CD8-positive, alpha-beta memory T cell (primary cell): Measurements from ENCODE around the gene FBH1. TPM values are rescaled to one million over a fixed set of nuclear protein-coding genes. Genes with fewer than 3 reads are reported as not detected.
"Not testable (repeated sequence)": the region's sequence is repeated elsewhere in the genome, so short reads cannot be mapped to it uniquely, and the experiment has no call there.

ENCODE experiments used
- CTCF ChIA-PET: fragments of 350-600 bp; sonication (Branson Sonifier 250); formaldehyde crosslinking; loops from one replicate; lab custom pipeline; 2021; ENCODE audit warnings: antibody characterized with exemption; lab: Charles Lee
- POLR2A ChIA-PET: fragments of 350-600 bp; sonication (Branson Sonifier 250); formaldehyde crosslinking; loops from one replicate; lab custom pipeline; 2021; ENCODE audit warnings: antibody characterized with exemption; lab: Charles Lee
- DNase-seq, 5 donors: peaks; one replicate each; pipeline versions ENCODE4 v3.0.0 to v3.0.0-alpha.2; 2020 to 2022; ENCODE audit warnings: mixed read lengths in 1 of 5
- H3K27ac ChIP-seq: one replicate; pipeline ENCODE4 v1.7.0; 2013; ENCODE audit warnings: low read depth, mild to moderate bottlenecking, low read length, moderate library complexity
- H3K27me3 ChIP-seq: 2 replicates; pipeline ENCODE4 v1.7.0; 2013; ENCODE audit warnings: low read length, mild to moderate bottlenecking; ENCODE audit not compliant: insufficient read depth, poor library complexity, severe bottlenecking
- H3K36me3 ChIP-seq: 2 replicates; pipeline ENCODE4 v1.7.0; 2013; ENCODE audit warnings: mild to moderate bottlenecking, low read length, moderate library complexity; ENCODE audit not compliant: insufficient read depth
- H3K4me1 ChIP-seq: 2 replicates; pipeline ENCODE4 v1.7.0; 2013; ENCODE audit warnings: mild to moderate bottlenecking, low read length, moderate library complexity; ENCODE audit not compliant: insufficient read depth
- H3K4me3 ChIP-seq: 2 replicates; pipeline ENCODE4 v1.7.0; 2013; ENCODE audit warnings: mild to moderate bottlenecking, low read length
- H3K9me3 ChIP-seq: 2 replicates; pipeline ENCODE4 v1.7.0; 2013; ENCODE audit warnings: mild to moderate bottlenecking, low read length
- H3K27ac Mint-ChIP-seq, 8 donors: one replicate each; pipeline ENCODE4 v1.8.0; 2020 to 2021; ENCODE audit warnings: mixed read lengths in 8 of 8, mild to moderate bottlenecking in 6 of 8, inconsistent platforms in 3 of 8, moderate library complexity in 3 of 8
- H3K27me3 Mint-ChIP-seq, 2 donors: one replicate each; pipeline ENCODE4 v1.8.0; 2020 to 2021; ENCODE audit warnings: mixed read lengths in 2 of 2, mild to moderate bottlenecking in 1 of 2, moderate library complexity in 1 of 2
- H3K36me3 Mint-ChIP-seq, 3 donors: one replicate each; pipeline ENCODE4 v1.8.0; 2020 to 2021; ENCODE audit warnings: mixed read lengths in 3 of 3, inconsistent platforms in 1 of 3, mild to moderate bottlenecking in 1 of 3
- H3K4me1 Mint-ChIP-seq, 3 donors: one replicate each; pipeline ENCODE4 v1.8.0; 2020 to 2021; ENCODE audit warnings: mixed read lengths in 3 of 3, inconsistent platforms in 1 of 3, mild to moderate bottlenecking in 1 of 3
- H3K4me3 Mint-ChIP-seq, 7 donors: one replicate each; pipeline ENCODE4 v1.8.0; 2020 to 2021; ENCODE audit warnings: mixed read lengths in 7 of 7, mild to moderate bottlenecking in 6 of 7, moderate library complexity in 4 of 7, inconsistent platforms in 2 of 7
- H3K9me3 Mint-ChIP-seq, 5 donors: one replicate each; pipeline ENCODE4 v1.8.0; 2020 to 2022; ENCODE audit warnings: mixed read lengths in 5 of 5, mild to moderate bottlenecking in 3 of 5, moderate library complexity in 2 of 5, inconsistent platforms in 1 of 5
- polyA plus RNA-seq: library from polyadenylated mRNA; unstranded; fragments of 300-500 nt; fragmentation: Illumina TruSeq; gene quantifications from one replicate; pipeline ENCODE4 v1.2.3, GENCODE V29; 2021
- total RNA-seq, 2 experiments: library from RNA; stranded (reverse); gene quantifications; one replicate each; pipeline ENCODE4 v1.2.3, GENCODE V29; 2021

Gene FBH1
- total and polyA plus RNA-seq, 3 experiments from 2014 or later, result 58.7 to 82.2 (median 59.3) TPM

DNA sequence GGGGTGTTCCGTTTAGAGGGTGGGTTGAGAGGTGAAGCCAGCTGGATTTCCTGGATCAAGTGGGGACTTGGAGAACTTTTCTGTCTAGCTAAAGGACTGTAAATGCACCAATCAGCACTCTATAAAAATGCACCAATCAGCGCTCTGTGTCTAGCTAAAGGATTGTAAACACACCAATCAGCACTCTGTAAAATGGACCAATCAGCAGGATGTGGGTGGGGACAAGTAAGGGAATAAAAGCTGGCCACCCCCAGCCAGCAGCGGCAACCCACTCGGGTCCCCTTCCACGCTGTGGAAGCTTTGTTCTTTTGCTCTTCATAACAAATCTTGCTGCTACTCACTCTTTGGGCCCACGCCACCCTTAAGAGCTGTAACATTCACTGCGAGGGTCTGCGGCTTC, 21.7 kb upstream of the FBH1 start:
- H3K9me3 Mint-ChIP-seq, H3K27ac Mint-ChIP-seq, H3K27me3 ChIP-seq, H3K36me3 ChIP-seq, H3K4me1 Mint-ChIP-seq, H3K4me3 Mint-ChIP-seq, CTCF ChIA-PET, DNase-seq, H3K27me3 Mint-ChIP-seq, H3K9me3 ChIP-seq, H3K27ac ChIP-seq, H3K4me3 ChIP-seq, POLR2A ChIA-PET, H3K36me3 Mint-ChIP-seq, H3K4me1 ChIP-seq: not testable (repeated sequence)

DNA sequence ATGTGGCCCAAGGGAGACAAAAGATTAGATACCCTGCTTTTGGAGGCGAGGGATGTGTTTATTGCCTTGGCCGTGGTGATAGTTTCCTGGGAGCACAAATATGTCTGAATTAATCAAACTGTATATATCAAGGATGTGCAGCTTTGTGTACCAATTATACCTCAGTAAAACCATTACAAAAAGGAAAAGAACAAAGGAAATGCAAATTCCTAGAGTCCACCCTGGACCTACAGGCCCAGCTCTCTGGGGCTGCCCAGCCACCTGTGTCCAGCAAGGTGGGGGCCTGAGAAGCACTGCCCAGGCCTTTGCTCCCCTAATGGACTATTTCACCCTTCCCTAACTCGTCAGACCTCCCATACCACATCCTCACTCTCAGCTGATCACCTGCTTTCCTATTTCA, 20.9 kb upstream of the FBH1 start:
- H3K9me3 ChIP-seq, result no peaks in the 10 kb centered on the region
- Mint-ChIP-seq H3K4me3 (no peak overlapping the region), H3K27ac (no peak overlapping the region), H3K9me3 (peaks cover 0 to 3% (median 0%) of the 10 kb centered on the region in 5 donors), H3K36me3 (peaks cover 5 to 7% (median 5%) of the 10 kb centered on the region in 3 donors), H3K27me3 (no peaks in the 10 kb centered on the region), H3K4me1 (peaks cover 4 to 6% (median 4%) of the 10 kb centered on the region in 3 donors)
- H3K27ac ChIP-seq, result no peak overlapping the region
- H3K4me3 ChIP-seq, result no peak overlapping the region
- H3K27me3 ChIP-seq, result no peaks in the 10 kb centered on the region
- DNase-seq, result no peak
- H3K36me3 ChIP-seq, result no peaks in the 10 kb centered on the region
- POLR2A ChIA-PET, result no interaction called here
- H3K4me1 ChIP-seq, result no peaks in the 10 kb centered on the region
- CTCF ChIA-PET, result interaction anchor here (1.0 kb wide), 1 partner anchor 9 kb away, joined by 3 read pairs; no protein-coding TSS in a partner anchor

DNA sequence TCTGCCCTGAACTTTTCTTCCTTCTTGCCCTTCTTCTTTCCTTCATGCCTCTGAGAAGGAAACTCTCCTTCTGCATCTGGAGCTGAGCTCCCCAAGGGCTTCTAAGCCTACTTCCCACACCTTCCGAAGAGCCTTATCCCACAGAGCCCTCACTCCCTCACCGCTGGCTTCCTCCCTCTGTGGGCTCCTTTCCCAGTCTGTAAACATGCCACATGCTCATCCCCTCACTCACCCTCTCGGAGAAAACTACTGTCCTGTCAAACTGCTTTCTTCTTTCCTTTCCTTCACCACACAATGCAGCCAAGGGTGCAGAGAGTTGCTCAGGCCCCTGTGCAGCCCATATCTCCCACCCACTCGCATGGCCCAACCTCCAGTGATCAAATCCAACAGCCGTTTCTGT, 18.4 kb upstream of the FBH1 start:
- no peaks in the 10 kb centered on the region for H3K27me3 Mint-ChIP-seq
- Histone ChIP-seq H3K9me3 (no peaks in the 10 kb centered on the region), H3K27me3 (no peaks in the 10 kb centered on the region), H3K27ac (no peak overlapping the region), H3K4me1 (no peaks in the 10 kb centered on the region), H3K4me3 (no peak overlapping the region), H3K36me3 (no peaks in the 10 kb centered on the region)
- peaks cover 0 to 3% (median 0%) of the 10 kb centered on the region in 5 donors for H3K9me3 Mint-ChIP-seq
- H3K4me3 Mint-ChIP-seq, result peak overlapping the region in 1 of 7 donors; percentile 65
- no peak overlapping the region for H3K27ac Mint-ChIP-seq
- no peak for DNase-seq
- H3K4me1 Mint-ChIP-seq, result peaks cover 4 to 6% (median 4%) of the 10 kb centered on the region in 3 donors
- peaks cover 10 to 19% (median 13%) of the 10 kb centered on the region in 3 donors for H3K36me3 Mint-ChIP-seq
- ChIA-PET POLR2A (no interaction called here), CTCF (interaction anchor here (3.8 kb wide), 1 partner anchor 242 kb away, joined by 22 read pairs; no protein-coding TSS in a partner anchor)

DNA sequence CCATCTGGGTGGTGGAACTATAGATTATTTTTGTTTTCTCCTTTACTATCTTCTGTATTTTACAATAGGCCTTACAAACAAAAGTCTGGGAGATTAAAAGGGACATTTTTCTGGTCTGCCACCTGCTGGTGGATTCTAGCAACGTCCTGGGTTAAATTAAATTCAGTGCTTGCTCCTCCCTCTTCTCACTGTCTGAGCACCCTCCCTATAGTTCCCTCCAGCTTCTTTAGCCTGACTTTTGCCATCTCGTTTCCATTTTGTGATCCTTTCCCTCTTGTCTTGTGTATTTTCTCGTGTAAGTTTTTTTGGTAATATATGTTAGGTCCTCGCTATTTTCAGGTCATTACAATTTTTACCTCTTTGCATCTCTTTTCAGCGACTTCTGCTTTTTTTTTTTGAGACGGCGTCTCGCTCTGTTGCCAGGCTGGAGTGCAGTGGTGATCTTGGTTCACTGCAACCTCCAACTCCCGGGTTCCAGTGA, 16.5 kb upstream of the FBH1 start:
- POLR2A ChIA-PET, result no interaction called here
- DNase-seq, result peak; percentile 26 to 70 (median 46)
- Mint-ChIP-seq H3K27ac (no peak overlapping the region), H3K27me3 (no peaks in the 10 kb centered on the region), H3K36me3 (peaks cover 9 to 32% (median 14%) of the 10 kb centered on the region in 3 donors), H3K4me3 (peak overlapping the region in 1 of 7 donors; percentile 21), H3K9me3 (peaks cover 0 to 2% (median 0%) of the 10 kb centered on the region in 5 donors), H3K4me1 (peaks cover 4 to 6% (median 4%) of the 10 kb centered on the region in 3 donors)
- Histone ChIP-seq H3K27me3 (no peaks in the 10 kb centered on the region), H3K4me1 (no peaks in the 10 kb centered on the region), H3K27ac (no peak overlapping the region), H3K36me3 (no peaks in the 10 kb centered on the region), H3K9me3 (no peaks in the 10 kb centered on the region), H3K4me3 (no peak overlapping the region)
- CTCF ChIA-PET, result interaction anchor here (0.6 to 3.8 kb wide), 8 partner anchors 10 to 250 kb away, joined by 3 to 22 read pairs (median 4); partner anchors contain the start of genes ANKRD16, FBH1 and GDI2

DNA sequence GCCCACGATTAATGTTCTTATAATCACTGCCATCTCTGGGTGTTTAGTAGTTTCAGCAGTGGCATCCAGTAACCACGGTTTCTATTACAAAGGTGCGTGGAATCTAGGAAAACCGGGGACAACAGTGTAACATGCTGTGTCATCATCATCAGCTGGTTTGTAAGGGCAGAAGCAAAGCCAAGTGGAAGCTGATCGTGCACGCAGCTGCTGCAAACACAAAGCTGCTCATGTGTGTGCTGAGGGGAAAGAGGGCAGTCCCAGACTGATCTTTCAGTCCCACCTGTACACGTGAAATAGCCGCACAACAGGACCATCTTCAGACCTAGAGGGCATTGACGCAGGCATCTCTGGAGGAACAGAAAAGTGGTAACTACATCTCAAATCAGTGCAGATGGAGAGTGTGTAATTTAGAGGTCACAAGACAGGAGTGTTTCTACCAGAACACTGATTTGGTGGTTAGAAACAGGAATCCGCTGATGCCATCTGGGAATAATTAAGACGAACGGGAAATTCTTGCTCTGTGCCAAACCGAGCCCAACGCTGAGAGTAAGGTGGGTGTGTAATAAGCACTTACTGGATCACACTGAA, 13.8 kb upstream of the FBH1 start:
- H3K4me3 Mint-ChIP-seq, result no peak overlapping the region
- POLR2A ChIA-PET, result no interaction called here
- Histone ChIP-seq H3K4me1 (no peaks in the 10 kb centered on the region), H3K4me3 (no peak overlapping the region), H3K9me3 (no peaks in the 10 kb centered on the region), H3K27me3 (no peaks in the 10 kb centered on the region), H3K27ac (no peak overlapping the region), H3K36me3 (no peaks in the 10 kb centered on the region)
- peaks cover 5 to 40% (median 13%) of the 10 kb centered on the region in 3 donors for H3K36me3 Mint-ChIP-seq
- no peaks in the 10 kb centered on the region for H3K27me3 Mint-ChIP-seq
- no peak for DNase-seq
- peak overlapping the region in 1 of 8 donors; percentile 64 for H3K27ac Mint-ChIP-seq
- CTCF ChIA-PET, result interaction anchor here (1.2 kb wide), 2 partner anchors 12 to 13 kb away, joined by 3 read pairs; partner anchors contain the start of gene ANKRD16
- H3K4me1 Mint-ChIP-seq, result peaks cover 4 to 6% (median 4%) of the 10 kb centered on the region in 3 donors
- no peaks in the 10 kb centered on the region for H3K9me3 Mint-ChIP-seq

DNA sequence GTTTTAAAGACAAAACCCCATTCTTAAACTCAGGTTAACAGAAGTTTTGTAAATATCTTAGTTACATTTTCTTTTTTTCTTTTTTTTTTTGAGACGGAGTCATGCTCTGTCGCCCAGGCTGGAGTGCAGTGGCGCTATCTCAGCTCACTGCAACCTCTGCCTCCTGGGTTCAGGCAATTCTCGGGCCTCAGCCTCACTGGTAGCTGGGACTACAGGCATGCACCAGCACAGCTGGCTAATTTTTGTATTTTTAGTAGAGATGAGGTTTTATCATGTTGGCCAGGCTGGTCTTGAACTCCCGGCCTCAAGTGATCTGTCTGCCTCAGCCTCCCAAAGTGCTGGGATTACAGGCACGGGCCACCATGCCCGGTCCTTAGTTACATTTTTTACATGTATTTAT, 13.0 kb upstream of the FBH1 start:
- CTCF ChIA-PET, result interaction anchor here (1.2 kb wide), 1 partner anchor 13 kb away, joined by 3 read pairs; the partner anchor contains the start of gene ANKRD16
- not testable (repeated sequence) for H3K36me3 ChIP-seq, H3K4me3 Mint-ChIP-seq, H3K9me3 ChIP-seq, H3K27ac Mint-ChIP-seq, H3K4me1 ChIP-seq, H3K27me3 ChIP-seq, H3K4me1 Mint-ChIP-seq, H3K27ac ChIP-seq, H3K4me3 ChIP-seq, DNase-seq, H3K27me3 Mint-ChIP-seq, H3K9me3 Mint-ChIP-seq
- peaks cover 5 to 42% (median 13%) of the 10 kb centered on the region in 3 donors for H3K36me3 Mint-ChIP-seq
- POLR2A ChIA-PET, result interaction anchor here (0.7 kb wide), 1 partner anchor 312 kb away, joined by 5 read pairs; no protein-coding TSS in a partner anchor

DNA sequence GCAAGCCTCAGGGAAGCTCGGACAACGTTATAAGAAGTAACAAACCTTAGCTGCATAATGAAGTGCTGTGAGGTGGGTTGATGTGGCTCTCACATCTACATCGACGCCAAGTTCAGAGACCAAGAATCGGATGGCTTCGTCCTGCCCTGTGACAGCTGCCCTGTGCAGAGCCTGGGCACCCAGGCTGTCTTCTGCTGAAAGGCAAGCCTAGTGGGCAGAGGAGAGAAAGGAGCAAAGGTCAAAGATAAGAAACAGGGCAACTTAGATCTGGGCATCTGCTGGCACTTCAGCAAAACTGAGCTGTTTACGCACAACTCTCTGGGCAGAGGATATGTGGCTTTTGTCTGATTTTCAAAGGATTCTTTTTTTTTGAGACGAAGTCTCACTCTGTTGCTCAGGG, 7.1 kb upstream of the FBH1 start:
- Histone ChIP-seq H3K4me1 (peaks cover 4% of the 10 kb centered on the region), H3K27me3 (no peaks in the 10 kb centered on the region), H3K27ac (no peak overlapping the region), H3K9me3 (no peaks in the 10 kb centered on the region), H3K4me3 (no peak overlapping the region), H3K36me3 (peaks cover 4% of the 10 kb centered on the region)
- CTCF ChIA-PET, result interaction anchor here (1.1 kb wide), 1 partner anchor 10 kb away, joined by 3 read pairs; no protein-coding TSS in a partner anchor
- POLR2A ChIA-PET, result no interaction called here
- H3K27me3 Mint-ChIP-seq, result no peaks in the 10 kb centered on the region
- no peaks in the 10 kb centered on the region for H3K9me3 Mint-ChIP-seq
- H3K36me3 Mint-ChIP-seq, result peaks cover 10 to 53% (median 21%) of the 10 kb centered on the region in 3 donors
- H3K4me1 Mint-ChIP-seq, result peaks cover 6 to 9% (median 6%) of the 10 kb centered on the region in 3 donors
- H3K4me3 Mint-ChIP-seq, result peak overlapping the region in 2 of 7 donors; percentile 43 to 60
- DNase-seq, result no peak
- peak overlapping the region in 1 of 8 donors; percentile 50 for H3K27ac Mint-ChIP-seq

DNA sequence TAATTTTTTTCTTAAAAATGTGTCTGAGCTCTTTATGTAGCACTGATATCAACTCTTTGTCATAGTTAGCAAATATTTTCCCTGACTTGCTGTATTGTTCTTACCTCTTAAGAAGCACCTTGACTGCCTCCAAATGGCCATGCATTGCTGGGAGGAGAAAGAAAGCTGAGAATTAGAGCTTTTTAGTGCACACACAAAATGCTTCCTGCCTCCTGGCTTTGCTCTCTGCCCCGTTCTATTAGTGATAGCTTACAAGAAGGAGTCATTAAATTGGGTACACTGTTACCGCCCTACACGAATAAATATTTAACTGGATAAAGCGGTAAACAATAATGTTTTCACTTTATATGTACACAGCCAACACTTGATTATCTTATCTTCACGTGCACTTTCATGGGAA, 4.4 kb upstream of the FBH1 start:
- no peaks in the 10 kb centered on the region for H3K27me3 ChIP-seq
- no peak overlapping the region for H3K4me3 ChIP-seq
- Mint-ChIP-seq H3K27me3 (no peaks in the 10 kb centered on the region), H3K4me1 (peaks cover 16 to 20% (median 17%) of the 10 kb centered on the region in 3 donors), H3K9me3 (no peaks in the 10 kb centered on the region), H3K4me3 (peak overlapping the region in 1 of 7 donors; percentile 64), H3K27ac (no peak overlapping the region), H3K36me3 (peaks cover 10 to 44% (median 17%) of the 10 kb centered on the region in 3 donors)
- POLR2A ChIA-PET, result no interaction called here
- H3K4me1 ChIP-seq, result peaks cover 13% of the 10 kb centered on the region
- no peak for DNase-seq
- peaks cover 4% of the 10 kb centered on the region for H3K36me3 ChIP-seq
- H3K9me3 ChIP-seq, result no peaks in the 10 kb centered on the region
- CTCF ChIA-PET, result interaction anchor here (1.0 kb wide), 1 partner anchor 9 kb away, joined by 3 read pairs; no protein-coding TSS in a partner anchor
- H3K27ac ChIP-seq, result no peak overlapping the region
